Mesothelial cell of epicardium (in vitro differentiated cells): ENCODE results near the gene LRSAM1. TPM values are rescaled to one million over a fixed set of nuclear protein-coding genes. Genes with fewer than 3 reads are reported as not detected.

Source experiments
- DNase-seq, 2 experiments: peaks; one replicate each; pipeline ENCODE4 v3.0.0; 2021; ENCODE audit warnings: low spot score in 2 of 2; ENCODE audit not compliant: unreplicated experiment in 2 of 2
- H3K27ac Mint-ChIP-seq: 2 replicates; pipeline ENCODE4 v1.8.0; 2021; ENCODE audit warnings: mixed read lengths
- H3K27me3 Mint-ChIP-seq: 2 replicates; pipeline ENCODE4 v1.8.0; 2021; ENCODE audit warnings: low read depth, mixed read lengths
- H3K36me3 Mint-ChIP-seq: 2 replicates; pipeline ENCODE4 v1.8.0; 2021; ENCODE audit warnings: mixed read lengths
- H3K4me1 Mint-ChIP-seq: 2 replicates; pipeline ENCODE4 v1.8.0; 2021; ENCODE audit warnings: mixed read lengths
- H3K4me3 Mint-ChIP-seq: 2 replicates; pipeline ENCODE4 v1.8.0; 2021; ENCODE audit warnings: mild to moderate bottlenecking, moderate library complexity, mixed read lengths
- H3K9me3 Mint-ChIP-seq: 2 replicates; pipeline ENCODE4 v1.8.0; 2021; ENCODE audit warnings: mixed read lengths
- CTCF ChIP-seq: fragments of 200-600 bp; sonication (generic); IDR thresholded peaks from one replicate; pipeline ENCODE4 v1.5.0; 2021; ENCODE audit warnings: antibody characterized with exemption; ENCODE audit not compliant: unreplicated experiment
- total RNA-seq: library from RNA; stranded (reverse); gene quantifications from 3 replicates; pipeline ENCODE4 v1.2.1, GENCODE V29; 2021

LRSAM1 gene
- total RNA-seq, 1 donor from 2014 or later = 27.4 TPM

GRCh38 chr9:127494304-127494702 lies 43.0 kb downstream of the LRSAM1 start:
- no peak overlapping the region for H3K27ac Mint-ChIP-seq
- no peak for DNase-seq
- peaks cover 8% of the 10 kb centered on the region for H3K36me3 Mint-ChIP-seq
- H3K27me3 Mint-ChIP-seq = no peaks in the 10 kb centered on the region
- H3K9me3 Mint-ChIP-seq = no peaks in the 10 kb centered on the region
- no peak overlapping the region for H3K4me3 Mint-ChIP-seq
- TF ChIP-seq CTCF = no peak
- no peaks in the 10 kb centered on the region for H3K4me1 Mint-ChIP-seq

GRCh38 chr9:127495884-127496555 lies 44.7 kb downstream of the LRSAM1 start:
- no peaks in the 10 kb centered on the region for H3K27me3 Mint-ChIP-seq
- no peak overlapping the region for H3K4me3 Mint-ChIP-seq
- no peak overlapping the region for H3K27ac Mint-ChIP-seq
- no peaks in the 10 kb centered on the region for H3K9me3 Mint-ChIP-seq
- no peak for TF ChIP-seq CTCF
- no peak for DNase-seq
- peaks cover 6% of the 10 kb centered on the region for H3K36me3 Mint-ChIP-seq
- no peaks in the 10 kb centered on the region for H3K4me1 Mint-ChIP-seq

- no peak for TF ChIP-seq CTCF
- H3K36me3 Mint-ChIP-seq = peaks cover 6% of the 10 kb centered on the region
Measured at GRCh38 chr9:127496974-127497373, 45.7 kb downstream of the LRSAM1 start.

GRCh38 chr9:127497656-127498290 lies 46.5 kb downstream of the LRSAM1 start:
- Mint-ChIP-seq H3K27me3 (no peaks in the 10 kb centered on the region), H3K4me1 (no peaks in the 10 kb centered on the region), H3K27ac (no peak overlapping the region), H3K4me3 (no peak overlapping the region), H3K9me3 (no peaks in the 10 kb centered on the region), H3K36me3 (peaks cover 7% of the 10 kb centered on the region)
- no peak for DNase-seq
- TF ChIP-seq CTCF = no peak

More at GRCh38 chr9:127496974-127497373, 45.7 kb downstream of the LRSAM1 start:
- H3K27ac Mint-ChIP-seq = no peak overlapping the region
- H3K27me3 Mint-ChIP-seq = no peaks in the 10 kb centered on the region
- DNase-seq = no peak
- no peak overlapping the region for H3K4me3 Mint-ChIP-seq
- H3K4me1 Mint-ChIP-seq = no peaks in the 10 kb centered on the region
- no peaks in the 10 kb centered on the region for H3K9me3 Mint-ChIP-seq

GRCh38 chr9:127498298-127498697 lies 47.0 kb downstream of the LRSAM1 start:
- Mint-ChIP-seq H3K4me3 (no peak overlapping the region), H3K9me3 (no peaks in the 10 kb centered on the region), H3K27me3 (no peaks in the 10 kb centered on the region), H3K36me3 (peaks cover 7% of the 10 kb centered on the region), H3K4me1 (no peaks in the 10 kb centered on the region), H3K27ac (no peak overlapping the region)
- DNase-seq = no peak
- TF ChIP-seq CTCF = no peak
